M059J (cell line): Measurements from ENCODE around the gene QRICH2. TPM values are rescaled to one million over a fixed set of nuclear protein-coding genes. Genes with fewer than 3 reads are reported as not detected.
"Not testable (repeated sequence)": the region's sequence is repeated elsewhere in the genome, so short reads cannot be mapped to it uniquely, and the experiment has no call there.

ENCODE experiments used
- DNase-seq: peaks from one replicate; pipeline ENCODE4 v3.0.0-alpha.2; 2012; ENCODE audit warnings: low read depth
- total RNA-seq: library from RNA; depleted of rRNA; stranded (reverse); fragments of >200 nt; shearing (Covaris generic); gene quantifications from 2 replicates; pipeline ENCODE4 v1.2.3, GENCODE V29; 2014; rRNA removed

The QRICH2 gene, protein sequence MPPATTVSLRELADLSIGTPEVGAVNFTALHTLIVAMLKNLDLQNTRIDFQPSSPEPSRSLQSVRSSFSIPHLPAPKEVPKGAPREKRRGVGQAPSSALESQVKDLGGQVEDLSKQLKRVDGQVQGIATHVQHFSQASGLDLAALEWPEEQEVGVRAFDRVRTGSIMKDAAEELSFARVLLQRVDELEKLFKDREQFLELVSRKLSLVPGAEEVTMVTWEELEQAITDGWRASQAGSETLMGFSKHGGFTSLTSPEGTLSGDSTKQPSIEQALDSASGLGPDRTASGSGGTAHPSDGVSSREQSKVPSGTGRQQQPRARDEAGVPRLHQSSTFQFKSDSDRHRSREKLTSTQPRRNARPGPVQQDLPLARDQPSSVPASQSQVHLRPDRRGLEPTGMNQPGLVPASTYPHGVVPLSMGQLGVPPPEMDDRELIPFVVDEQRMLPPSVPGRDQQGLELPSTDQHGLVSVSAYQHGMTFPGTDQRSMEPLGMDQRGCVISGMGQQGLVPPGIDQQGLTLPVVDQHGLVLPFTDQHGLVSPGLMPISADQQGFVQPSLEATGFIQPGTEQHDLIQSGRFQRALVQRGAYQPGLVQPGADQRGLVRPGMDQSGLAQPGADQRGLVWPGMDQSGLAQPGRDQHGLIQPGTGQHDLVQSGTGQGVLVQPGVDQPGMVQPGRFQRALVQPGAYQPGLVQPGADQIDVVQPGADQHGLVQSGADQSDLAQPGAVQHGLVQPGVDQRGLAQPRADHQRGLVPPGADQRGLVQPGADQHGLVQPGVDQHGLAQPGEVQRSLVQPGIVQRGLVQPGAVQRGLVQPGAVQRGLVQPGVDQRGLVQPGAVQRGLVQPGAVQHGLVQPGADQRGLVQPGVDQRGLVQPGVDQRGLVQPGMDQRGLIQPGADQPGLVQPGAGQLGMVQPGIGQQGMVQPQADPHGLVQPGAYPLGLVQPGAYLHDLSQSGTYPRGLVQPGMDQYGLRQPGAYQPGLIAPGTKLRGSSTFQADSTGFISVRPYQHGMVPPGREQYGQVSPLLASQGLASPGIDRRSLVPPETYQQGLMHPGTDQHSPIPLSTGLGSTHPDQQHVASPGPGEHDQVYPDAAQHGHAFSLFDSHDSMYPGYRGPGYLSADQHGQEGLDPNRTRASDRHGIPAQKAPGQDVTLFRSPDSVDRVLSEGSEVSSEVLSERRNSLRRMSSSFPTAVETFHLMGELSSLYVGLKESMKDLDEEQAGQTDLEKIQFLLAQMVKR (N-terminal part only)
- 1.7 and 1.9 TPM in 2 replicates for total RNA-seq

DNA sequence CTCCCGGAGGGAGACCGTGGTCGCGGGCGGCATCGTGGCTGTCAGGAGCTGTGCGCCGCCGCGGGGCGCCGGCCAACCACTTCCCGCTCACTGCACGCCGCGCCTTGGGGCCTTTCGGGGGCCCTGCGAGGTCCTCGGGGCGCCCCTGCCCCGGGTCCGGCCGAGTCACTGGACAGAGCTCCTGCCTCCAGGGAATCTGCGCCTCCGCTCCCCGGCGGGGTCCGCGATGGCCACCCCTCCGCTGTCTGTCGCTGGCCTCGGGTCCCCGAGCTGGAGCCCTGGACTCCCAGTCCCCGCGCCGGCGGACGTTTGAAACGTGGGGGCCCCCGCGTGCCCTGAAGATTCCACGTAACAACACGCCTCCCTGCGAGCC is at the start of gene QRICH2:
TSS of gene QRICH2 (minus strand) at position 311 of the 373 bp plus-strand sequence. CDS start at position 33, 278 bp downstream.
- DNase-seq: no peak

DNA sequence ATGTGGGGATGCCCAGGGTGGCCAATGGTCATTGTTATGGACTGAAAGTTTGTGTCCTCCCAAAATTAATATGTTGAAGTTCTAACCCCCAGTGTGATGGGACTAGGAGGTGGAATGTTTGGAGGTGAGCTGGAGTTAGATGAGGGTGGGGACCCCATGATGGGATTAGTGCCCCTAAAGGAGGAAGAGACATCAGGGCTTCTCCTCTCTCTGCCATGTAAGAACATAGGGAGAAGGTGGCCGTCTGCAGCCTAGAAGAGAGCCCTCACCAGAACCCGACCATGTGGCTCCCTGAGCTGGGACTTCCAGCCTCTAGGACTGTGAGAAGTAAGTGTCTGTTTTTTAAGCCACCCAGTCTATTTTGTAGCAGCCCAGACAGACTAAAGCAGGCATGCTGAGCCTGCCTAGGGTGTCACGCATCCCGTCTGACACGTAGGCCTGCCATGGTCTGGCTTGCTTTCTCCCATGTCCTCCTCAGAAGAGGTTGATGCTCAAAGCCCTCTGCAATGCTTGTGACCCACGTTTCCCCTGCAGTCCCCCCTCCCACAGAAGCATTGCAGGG is 49.6 kb upstream of the QRICH2 start:
- DNase-seq: no peak

DNA sequence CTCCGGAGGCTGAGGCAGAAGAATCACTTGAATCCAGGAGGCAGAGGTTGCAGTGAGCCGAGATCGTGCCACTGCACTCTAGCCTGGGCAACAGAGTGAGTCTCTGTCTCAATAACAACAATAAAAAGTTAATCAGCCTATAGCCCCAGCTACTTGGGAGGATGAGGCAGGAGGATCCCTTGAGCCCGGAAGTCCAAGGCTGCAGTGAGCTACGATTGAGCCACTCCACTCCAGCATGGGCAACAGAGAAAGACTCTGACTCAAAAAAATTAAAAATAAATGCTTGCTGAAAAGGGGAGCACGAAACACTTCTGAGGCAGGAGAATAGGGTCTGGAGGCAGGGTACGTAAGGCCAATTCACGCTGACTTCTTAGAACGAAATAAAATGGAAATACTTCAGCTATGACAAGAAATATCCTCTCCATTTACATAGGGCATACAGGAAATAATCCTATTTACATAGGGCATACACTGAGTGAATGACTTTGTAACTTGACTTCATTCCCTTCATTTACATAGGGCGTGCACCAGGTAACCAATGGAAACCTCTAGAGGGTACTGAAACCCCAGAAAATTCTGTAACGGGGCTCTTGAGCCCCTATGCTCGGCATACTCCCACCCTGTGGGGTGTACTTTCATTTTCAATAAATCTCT is 48.9 kb upstream of the QRICH2 start:
- no peak for DNase-seq

DNA sequence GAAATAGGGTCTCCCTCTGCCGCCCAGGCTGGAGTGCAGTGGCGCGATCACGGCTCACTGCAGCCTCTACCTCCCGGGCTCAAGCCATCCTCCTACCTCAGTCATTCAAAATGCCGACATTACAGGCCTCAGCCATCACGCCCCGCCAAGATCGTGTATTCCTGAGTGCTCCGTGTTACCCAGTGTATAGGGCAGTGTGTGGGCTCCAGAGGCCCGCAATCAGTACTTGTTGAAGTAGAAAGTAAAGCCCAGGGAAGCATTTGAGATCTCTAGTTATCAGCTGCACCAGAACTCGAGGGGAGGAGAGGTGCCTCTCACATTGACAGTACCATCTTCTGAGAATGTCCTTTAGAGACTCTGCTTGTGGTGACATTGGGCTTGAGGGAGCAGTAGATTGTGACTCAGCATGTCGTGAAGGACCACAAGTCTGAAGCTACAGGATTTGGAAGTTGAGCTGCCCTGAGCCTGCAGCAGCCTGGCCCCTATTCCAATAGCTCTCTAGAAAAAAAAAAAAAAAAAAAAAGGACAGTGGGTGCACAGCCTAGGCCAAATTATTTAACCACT is 46.8 kb upstream of the QRICH2 start:
- DNase-seq: peak; percentile 49

DNA sequence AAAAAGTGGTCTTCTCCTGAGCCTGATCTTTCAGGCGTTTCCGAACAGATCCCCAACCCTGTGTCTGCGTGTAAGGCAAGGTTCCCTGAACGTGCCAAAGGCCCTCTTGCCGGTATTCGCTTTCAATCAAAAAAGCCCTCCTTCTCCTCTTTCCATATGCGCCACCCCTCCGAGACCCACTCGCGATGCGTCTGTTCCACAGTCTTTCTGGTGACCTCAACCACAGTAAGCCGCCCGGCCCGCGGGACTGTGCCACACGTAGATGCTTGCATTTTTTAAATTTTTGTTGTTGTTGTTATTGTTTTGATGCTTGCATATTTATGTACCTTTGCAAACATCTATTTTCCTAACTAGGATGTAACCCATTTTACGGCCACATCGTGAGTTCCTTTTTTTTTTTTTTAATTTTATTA is 46.2 kb upstream of the QRICH2 start:
- DNase-seq: no peak

DNA sequence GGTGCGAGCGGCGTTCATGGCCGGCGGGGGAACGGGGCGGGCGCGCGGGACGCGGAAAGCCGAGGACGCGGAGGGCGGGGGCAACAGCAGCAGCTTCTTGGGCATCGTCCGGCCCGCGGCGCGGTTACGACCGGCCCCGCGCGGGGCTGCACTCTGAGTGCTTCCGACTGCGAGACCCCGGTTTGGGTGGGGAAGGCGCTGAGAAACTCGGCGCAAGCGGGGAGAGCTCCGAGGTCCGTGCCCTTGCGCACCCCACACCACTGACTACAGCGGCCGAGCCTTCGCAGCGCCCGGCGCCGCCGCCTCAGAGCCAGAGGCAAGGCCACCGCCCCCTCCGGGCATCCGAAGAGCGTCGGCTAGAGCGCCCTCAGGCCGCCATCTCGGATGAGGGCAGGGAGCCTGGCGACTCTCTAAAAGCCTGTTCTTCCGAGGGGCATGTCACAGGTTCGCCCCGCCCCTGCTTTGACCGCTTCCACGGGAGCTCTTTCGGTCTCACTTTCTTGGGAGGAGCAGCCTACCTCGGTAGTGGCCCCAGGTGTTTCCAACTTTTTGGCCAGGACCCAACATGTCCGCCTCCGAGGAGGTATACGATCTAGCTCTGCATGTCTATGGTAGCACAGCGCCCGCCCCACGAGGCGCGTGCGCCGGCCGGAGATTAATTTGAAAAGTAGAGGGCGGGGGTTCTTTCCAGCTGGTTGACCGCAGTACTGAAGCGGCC is 45.7 kb upstream of the QRICH2 start, which contains the start of gene PRPSAP1:
TSS of gene PRPSAP1 (minus strand) at position 318 of the 718 bp plus-strand sequence. CDS start at position 105, 213 bp downstream.
- peak; percentile 90 for DNase-seq

DNA sequence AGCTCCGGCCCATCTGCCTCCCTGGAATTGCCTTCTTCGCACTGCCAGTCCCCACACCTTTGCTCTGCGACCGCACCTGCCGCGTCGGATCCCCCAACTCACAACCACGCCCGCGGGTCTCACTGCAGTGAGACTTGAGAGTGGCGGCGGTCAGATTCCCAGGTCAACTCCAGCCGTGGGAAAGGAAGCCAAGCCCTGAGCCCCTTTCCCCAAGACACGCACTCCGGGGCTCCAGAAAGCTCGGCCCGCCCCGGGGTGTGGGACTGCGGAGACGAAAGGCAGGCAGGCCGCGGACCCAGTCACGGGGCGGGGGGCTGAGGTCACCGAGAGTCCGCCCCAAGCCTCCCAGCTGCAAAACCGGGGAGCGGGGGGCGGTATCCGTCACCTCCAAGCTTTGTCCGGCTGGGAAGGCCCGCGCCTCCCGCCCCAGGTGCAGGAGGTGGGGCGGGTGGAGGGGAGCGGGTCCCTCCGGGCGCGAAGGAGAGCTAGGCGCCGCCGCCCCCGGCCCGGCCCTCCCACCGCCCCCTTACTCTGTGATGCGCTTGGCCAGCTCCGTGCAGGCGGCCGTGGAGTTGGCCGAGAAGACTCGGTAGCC is 45.0 kb upstream of the QRICH2 start:
- DNase-seq: peak; percentile 36

DNA sequence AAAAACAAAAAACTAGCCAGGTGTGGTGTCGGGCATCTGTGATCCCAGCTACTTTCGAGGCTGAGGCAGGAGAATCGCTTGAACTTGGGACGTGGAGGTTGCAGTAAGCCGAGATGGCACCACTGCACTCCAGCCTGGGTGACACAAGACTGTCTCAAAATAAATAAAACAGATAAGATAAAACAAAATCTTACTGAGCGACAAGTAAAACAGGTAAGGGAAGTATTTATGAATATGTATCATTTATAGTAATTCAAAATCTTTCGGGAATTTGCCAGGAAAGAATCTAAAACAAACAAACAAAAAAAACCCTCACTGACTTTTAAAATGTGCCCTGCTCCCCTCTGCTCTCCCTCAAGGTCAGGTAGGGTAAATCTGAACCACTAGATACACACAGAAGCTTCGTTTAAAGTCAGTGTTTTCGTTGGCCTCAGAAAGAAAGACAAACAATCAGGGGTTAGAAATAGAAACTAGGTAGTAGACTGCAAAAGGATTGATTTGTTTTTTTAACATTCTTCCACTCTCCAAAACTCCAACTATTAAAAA is 43.5 kb upstream of the QRICH2 start:
- DNase-seq: no peak

DNA sequence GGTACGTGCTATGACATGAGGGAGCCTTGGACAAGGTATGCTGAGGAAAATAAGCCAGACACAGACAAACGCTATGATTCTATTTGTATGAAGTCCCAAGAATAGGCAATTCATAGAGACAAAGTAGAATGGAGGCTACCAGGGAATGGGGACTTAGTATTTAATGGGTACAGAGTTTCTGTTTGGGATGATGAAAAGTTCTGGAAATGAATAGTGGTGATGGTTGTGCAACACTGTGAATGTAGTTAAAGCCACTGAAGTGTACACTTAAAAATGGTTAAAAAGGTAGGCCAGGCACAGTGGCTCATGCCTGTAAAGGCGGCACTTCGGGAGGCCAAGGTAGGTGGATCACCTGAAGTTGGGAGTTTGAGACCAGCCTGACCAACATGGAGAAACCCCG is 42.4 kb upstream of the QRICH2 start:
- DNase-seq: no peak

DNA sequence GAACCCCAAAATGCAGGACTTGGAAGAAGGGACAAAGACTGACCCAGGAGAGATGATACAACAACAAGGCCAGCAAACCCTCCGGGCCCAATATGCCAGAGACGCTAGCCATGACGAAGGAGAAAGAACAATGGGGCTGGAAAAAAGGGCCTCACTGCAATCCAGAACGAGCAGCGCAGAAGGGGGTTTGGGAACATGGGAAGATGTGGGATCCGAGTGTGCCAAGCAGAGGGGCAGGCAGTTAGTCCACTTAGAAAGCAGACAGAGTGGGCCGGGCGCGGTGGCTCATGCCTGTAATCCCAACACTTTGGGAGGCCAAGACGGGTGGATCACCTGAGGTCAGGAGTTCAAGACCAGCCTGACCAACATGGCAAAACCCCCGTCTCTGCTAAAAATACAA is 38.9 kb upstream of the QRICH2 start:
- DNase-seq: not testable (repeated sequence)

DNA sequence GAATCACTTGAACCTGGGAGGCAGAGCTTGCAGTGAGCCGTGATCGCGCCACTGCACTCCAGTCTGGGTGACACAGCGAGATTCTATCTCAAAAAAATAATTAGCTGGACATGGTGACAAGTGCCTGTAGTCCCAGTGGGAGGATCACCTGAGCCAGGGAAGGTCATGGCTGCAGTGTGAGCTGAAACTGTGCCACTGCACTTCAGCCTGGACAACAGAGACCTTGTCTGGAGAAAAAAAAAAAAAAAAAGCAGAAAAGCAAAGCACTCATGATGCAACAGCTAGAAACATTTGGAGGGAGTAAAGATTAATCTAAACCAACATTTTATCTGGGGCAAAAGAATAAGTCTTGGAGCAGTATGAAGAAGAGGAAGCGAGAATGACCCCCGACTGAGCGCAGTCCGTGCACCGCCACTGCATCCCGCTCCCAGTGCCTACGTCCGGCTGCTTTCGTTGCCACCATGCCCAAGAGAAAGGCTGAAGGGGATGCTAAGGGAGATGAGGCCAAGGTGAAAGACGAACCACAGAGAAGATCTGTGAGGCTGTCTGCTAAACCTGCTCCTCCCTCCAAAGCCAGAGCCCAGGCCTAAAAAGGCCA is 37.4 kb upstream of the QRICH2 start:
- DNase-seq: no peak

DNA sequence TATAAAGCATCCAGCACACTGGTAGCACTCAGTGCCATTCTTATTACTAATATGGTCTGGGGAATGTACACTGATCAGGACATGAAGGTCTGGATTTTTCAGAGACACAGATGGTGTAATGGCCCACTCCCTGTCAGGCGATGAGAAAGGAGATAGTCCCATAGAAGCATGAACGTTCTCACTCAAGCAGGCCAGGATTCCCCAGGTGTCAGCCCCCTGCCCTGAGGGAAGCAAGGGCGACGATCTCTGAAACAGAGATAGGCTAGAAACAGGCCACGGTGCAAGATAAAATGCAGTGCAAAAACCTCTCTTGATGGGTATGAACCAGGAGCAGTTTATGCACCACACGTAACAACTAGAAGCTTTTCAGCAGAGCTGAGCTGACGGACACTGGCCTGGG is 35.0 kb upstream of the QRICH2 start:
- no peak for DNase-seq

DNA sequence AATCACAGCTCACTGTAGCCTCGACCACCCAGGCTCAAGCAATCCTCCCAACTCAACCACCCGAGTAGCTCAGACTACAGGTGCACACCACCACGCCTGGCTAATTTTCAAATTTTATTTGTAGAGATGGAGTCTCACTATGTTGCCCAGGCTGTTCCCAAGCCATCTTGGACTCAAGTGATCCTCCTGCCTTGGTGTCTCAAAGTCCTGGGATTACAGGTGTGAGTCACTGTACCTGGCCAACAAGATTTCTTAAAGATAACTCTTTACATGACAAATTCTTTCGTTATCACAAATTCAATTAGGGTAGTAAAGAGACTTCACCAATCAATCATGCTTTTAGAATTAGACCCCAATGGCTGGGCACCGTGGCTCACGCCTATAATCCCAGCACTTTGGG is 33.2 kb upstream of the QRICH2 start:
- no peak for DNase-seq

DNA sequence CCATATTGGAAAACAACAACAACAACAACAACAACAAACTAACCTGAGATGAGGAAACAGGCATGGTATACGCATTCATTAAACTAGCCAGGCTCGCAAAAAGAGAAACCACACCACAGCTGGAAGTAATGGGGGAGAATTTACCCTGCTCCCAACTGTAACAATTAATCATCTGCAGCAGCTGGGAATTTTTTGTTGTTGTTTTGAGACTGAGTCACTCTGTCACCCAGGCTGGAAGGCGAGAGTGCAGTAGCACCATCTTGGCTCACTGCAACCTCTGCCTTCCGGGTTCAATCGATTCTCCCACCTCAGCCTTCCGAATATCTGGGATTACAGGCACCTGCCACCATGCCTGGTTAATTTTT is 29.3 kb upstream of the QRICH2 start:
- DNase-seq: peak; percentile 51

DNA sequence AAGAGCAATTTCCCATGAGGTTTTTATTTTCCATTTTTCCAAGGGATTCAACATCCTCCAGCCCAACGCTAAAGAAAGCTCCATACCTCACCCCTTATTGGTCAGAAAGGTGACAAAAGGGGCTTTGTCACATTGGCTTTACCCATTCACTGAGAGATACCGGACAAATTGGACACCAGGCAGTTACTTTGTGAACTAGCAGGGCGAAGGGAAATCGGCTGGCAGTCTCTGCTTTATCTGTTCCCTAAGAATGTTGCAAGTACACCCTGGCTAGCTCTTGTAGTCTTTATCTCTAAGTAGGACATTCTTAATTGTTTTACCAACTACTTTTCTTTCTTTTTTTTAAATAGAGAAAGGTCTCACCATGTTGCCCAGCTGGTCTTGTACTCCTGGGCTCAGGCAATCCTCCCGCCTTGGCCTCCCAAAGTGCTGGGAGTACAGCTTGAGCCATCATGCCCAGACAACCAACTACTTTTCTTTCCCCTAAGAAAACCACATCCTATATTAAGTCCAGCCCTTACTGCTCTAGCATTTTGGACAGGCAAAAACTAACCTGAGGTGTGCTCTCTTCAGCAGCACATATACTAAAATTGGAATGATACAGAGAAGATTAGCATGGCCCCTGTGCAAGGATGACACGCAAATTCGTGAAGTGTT is 28.8 kb upstream of the QRICH2 start:
- DNase-seq: no peak

DNA sequence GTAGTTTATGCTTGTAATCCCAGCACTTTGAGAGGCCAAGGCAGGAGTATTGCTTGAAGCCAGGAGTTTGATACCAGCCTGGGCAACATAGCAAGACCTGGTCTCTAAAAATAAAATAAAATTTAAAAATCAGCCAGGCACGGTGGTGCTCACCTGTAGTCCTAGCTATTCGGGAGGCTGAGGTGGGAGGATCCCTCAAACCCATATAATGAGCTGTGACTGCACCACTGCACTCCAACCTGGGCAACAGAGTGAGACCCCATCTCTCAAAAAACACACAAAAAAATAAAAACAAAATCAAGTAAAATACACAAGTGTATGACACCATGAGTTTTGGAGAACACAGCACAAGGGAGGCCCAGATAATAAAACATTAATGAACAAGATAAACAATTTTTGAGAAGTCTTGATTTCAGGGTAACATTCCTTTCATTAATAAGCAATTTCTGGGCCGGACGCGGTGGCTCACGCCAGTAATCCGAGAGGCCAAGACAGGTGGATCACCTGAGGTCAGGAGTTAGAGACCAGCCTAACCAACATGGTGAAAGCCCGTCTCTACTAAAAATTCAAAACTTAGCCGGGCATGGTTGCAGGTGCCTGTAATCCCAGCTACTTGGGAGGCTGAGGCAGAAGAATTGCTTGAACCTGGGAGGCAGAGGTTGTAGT is 27.8 kb upstream of the QRICH2 start:
- no peak for DNase-seq

DNA sequence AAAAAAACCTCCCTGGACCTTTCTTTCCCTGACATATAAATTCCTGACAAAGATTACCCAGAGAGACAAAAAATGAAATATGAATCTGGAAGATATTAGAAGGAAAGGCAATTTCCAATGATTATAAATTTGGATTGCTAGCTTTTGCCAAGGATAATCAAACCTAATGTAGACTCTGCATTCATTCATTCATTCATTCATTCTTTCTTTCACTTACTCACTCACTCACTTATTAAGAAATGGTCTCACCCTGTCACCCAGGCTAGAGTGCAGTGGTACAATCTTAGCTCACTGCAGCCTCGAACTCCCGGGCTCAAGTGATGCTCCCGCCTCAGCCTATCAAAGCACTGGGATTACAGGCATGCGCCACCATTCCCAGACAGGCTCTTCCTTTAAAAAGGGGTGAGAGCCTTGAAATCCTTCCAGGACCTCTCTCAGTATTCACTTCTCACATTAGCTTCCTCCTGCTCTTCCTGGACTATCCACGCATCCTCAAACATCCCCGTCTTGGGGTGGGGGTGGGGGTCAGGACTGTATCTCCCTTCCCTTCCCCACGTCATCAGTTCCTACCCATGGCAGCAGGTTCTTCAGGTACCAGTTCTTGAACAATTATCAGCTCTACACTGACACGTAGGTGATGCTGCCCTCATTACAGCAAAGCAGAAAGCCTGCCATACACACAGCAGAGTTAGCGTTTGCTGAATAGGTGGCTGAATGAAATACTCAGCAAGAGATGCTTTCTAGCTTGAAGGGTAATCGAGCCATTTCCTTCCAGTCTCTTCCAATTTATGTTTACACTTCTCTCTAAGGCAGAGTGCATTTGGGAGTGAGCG is 25.8 kb upstream of the QRICH2 start:
- no peak for DNase-seq
